Measurements from ENCODE around the gene COQ9.

DNA sequence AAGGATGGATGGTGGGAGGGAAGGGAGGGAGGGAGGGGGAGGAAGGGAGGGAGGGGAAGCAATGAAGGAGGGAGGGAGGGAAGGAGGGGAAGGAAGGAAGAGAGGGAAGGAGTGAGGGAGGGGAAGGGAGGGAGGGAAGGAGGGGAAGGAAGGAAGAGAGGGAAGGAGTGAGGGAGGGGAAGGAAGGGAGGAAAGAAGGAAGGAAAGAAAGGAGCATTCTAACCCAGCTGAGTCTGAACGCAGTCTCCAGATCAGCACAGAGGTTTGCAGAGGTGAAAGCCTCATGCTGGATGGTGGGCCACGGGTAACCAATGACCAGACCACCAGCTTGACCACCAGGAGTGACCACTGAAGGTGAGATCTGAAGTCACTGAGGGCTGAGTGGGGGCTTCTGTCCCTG, 24.1 kb upstream of the COQ9 start:
- TF ChIP-seq, protein P1, sequence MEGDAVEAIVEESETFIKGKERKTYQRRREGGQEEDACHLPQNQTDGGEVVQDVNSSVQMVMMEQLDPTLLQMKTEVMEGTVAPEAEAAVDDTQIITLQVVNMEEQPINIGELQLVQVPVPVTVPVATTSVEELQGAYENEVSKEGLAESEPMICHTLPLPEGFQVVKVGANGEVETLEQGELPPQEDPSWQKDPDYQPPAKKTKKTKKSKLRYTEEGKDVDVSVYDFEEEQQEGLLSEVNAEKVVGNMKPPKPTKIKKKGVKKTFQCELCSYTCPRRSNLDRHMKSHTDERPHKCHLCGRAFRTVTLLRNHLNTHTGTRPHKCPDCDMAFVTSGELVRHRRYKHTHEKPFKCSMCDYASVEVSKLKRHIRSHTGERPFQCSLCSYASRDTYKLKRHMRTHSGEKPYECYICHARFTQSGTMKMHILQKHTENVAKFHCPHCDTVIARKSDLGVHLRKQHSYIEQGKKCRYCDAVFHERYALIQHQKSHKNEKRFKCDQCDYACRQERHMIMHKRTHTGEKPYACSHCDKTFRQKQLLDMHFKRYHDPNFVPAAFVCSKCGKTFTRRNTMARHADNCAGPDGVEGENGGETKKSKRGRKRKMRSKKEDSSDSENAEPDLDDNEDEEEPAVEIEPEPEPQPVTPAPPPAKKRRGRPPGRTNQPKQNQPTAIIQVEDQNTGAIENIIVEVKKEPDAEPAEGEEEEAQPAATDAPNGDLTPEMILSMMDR (IDR thresholded peaks at IDR 0.05), result no peak
- no peak for TF ChIP-seq POLR2A (IDR thresholded peaks at IDR 0.05)
